ENCODE data around the gene LCP2.

LCP2 gene

DNA sequence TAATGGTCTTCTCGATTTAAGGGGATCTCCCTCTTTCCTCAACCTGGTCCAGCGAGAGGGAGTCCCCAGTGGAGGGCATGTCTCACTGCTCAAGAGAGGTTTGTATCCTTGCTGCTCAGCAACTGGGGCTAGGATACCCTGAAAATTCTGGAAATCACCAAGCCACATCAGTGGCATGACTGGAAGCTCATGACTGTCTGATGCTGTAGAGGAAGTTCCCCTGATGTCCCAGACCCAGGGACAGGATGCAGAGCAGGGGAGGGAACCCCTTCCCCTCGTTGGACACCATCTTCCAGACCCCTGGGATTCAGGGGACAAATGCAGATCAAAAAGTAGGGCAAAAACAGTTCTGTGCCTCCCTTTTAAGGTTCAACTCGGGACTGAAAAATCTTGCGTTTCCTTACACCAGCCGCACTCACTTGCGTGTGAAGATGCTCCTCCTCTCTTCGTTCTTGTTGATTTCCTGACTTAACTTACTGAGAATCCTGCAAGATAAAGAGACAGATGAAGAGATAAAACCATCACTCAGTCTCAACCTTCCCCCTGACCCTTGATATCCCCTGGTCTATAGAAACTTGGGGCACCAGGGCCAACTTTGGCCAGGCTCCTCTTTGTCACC lies 22.1 kb downstream of the LCP2 start:
- H3K36me3 Mint-ChIP-seq (ENCODE audit: low read depth): no peaks in the 10 kb centered on the region
- H3K4me1 Mint-ChIP-seq: peaks cover 14% of the 10 kb centered on the region
- H3K4me3 Mint-ChIP-seq: no peak overlapping the region
- no peak overlapping the region for H3K27ac Mint-ChIP-seq
- no peaks in the 10 kb centered on the region for H3K9me3 Mint-ChIP-seq
- TF ChIP-seq, protein P1, sequence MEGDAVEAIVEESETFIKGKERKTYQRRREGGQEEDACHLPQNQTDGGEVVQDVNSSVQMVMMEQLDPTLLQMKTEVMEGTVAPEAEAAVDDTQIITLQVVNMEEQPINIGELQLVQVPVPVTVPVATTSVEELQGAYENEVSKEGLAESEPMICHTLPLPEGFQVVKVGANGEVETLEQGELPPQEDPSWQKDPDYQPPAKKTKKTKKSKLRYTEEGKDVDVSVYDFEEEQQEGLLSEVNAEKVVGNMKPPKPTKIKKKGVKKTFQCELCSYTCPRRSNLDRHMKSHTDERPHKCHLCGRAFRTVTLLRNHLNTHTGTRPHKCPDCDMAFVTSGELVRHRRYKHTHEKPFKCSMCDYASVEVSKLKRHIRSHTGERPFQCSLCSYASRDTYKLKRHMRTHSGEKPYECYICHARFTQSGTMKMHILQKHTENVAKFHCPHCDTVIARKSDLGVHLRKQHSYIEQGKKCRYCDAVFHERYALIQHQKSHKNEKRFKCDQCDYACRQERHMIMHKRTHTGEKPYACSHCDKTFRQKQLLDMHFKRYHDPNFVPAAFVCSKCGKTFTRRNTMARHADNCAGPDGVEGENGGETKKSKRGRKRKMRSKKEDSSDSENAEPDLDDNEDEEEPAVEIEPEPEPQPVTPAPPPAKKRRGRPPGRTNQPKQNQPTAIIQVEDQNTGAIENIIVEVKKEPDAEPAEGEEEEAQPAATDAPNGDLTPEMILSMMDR (IDR thresholded peaks at IDR 0.05; ENCODE audit: unreplicated experiment in 3 of 3): no peak
- peaks cover 26% of the 10 kb centered on the region for H3K27me3 Mint-ChIP-seq (ENCODE audit: low read depth)

DNA sequence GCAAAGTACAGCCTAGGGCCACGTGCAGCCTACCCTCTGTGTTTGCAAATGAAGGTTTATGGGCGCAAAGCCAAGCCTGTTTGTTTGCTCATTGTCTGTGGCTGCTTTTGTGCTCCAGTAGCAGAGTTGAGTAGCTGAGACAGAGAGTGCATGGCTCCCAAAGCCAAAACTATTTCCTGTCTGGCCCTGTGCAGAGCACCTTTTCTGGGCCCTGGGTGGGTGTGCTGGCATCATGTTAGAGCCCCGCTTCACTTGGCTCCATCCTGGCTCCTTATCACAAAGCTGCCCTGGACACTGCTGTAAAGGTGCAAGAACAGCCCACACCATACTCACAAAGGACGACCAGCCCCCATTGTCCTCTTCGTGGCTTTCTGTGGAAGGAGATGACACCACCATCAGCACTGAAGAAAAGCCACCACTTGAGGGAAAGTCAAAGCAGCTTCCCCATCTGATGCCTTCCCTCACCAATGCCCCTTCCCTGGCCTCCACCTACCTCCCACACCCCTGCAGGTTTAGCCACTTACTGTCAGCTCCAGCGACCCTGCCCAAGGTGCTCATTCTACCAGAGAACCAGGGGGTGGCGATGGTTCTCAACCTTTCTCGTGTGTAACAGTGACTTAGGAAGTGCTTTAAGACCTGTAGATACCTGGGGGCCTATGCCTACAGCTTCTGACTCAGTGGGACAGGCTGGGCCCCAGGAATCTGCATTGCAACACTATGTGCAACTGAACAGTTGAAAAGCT lies 23.4 kb downstream of the LCP2 start:
- Mint-ChIP-seq H3K4me3 (no peak overlapping the region), H3K27me3 (ENCODE audit: low read depth) (peaks cover 26% of the 10 kb centered on the region), H3K9me3 (no peaks in the 10 kb centered on the region), H3K27ac (no peak overlapping the region), H3K36me3 (ENCODE audit: low read depth) (no peaks in the 10 kb centered on the region), H3K4me1 (peaks cover 14% of the 10 kb centered on the region)
- TF ChIP-seq, protein P1 (IDR thresholded peaks at IDR 0.05; ENCODE audit: unreplicated experiment in 3 of 3): peak in 1 of 3 experiments; percentile 26

DNA sequence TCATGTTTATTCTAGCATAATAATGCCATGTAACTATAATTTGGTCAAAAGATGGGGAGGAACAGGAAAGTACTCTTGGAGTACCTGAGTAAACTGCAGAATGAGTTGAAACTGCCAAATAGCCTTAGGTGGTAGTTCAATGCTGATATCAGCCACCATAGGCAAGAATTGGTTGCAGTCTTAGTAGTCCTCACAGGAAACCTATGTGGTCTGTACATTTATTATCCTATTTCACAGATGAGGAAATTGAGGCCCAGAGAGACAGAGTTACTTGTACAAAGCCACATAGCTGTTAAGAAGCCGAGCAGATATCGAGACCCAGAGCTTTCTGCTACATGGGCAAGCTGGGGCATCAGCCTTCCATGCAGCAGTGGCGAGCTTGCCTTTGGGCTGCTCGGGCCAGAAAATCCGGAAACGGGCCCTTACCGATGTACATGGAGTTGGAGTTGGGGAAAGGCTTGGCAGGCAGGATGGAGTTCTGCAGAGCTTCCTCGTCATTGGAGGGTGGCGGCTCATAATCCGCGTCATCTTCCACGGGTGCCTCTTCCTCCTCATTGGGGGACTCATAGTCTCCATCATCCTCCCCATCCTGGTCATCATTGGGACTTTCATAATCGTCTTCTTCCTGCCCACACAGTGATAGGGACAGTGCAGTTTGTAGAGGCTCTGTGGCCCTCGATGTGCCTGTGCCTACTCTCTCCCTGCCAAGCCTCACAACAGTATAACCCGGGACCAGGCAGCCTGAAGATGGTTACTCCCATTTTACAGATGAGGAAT lies 27.1 kb downstream of the LCP2 start:
- H3K36me3 Mint-ChIP-seq (ENCODE audit: low read depth): no peaks in the 10 kb centered on the region
- TF ChIP-seq, protein P1 (IDR thresholded peaks at IDR 0.05; ENCODE audit: unreplicated experiment in 3 of 3): no peak

DNA sequence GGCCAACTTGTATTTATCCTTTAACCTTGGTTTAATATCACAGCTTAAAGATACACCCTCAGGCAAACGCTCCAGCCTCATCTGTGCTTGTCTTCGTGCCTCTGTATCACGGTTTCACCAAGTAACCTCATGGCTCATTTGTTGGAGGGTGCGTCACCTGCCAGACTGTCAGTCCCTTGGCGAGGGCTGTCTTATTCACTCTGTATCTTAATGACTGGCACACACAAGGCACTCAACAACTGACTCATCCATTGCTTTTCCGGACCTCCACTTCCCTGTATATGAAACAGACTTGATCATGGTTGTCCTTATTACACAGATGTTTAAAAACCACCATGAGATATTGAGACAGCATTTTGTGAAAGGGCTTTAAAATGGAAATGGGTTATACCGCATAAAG lies 28.0 kb downstream of the LCP2 start:
- peak overlapping the region in 1 of 3 experiments; percentile 24 for H3K4me3 Mint-ChIP-seq
- peak overlapping the region in 1 of 3 experiments; percentile 35 for H3K27ac Mint-ChIP-seq
- H3K36me3 Mint-ChIP-seq (ENCODE audit: low read depth): no peaks in the 10 kb centered on the region
- H3K27me3 Mint-ChIP-seq (ENCODE audit: low read depth): peaks cover 36% of the 10 kb centered on the region
- peaks cover 43% of the 10 kb centered on the region for H3K4me1 Mint-ChIP-seq
- no peaks in the 10 kb centered on the region for H3K9me3 Mint-ChIP-seq
- TF ChIP-seq, protein P1 (IDR thresholded peaks at IDR 0.05; ENCODE audit: unreplicated experiment in 3 of 3): no peak

More for the DNA sequence above, 27.1 kb downstream of the LCP2 start:
- H3K9me3 Mint-ChIP-seq: no peaks in the 10 kb centered on the region
- peaks cover 35% of the 10 kb centered on the region for H3K27me3 Mint-ChIP-seq (ENCODE audit: low read depth)
- H3K4me3 Mint-ChIP-seq: no peak overlapping the region
- H3K4me1 Mint-ChIP-seq: peaks cover 41% of the 10 kb centered on the region
- H3K27ac Mint-ChIP-seq: no peak overlapping the region

DNA sequence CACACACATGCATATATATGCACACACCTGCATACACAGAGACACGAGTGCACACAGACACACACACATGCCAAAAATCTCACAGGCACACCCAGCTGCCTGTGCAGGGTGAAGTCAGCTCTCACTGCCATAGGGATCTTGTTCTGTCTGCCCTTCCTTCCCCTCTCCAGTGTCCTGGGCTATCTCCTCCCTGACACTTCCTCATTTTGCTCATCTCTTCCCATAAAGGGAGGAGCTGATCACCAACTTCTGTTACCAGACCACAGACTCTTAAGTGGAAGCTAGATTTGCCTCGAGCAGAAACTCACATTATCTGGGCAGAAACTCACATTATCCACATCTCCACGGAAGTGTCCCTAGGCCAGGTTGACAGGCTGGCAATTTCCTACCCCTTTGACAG lies 28.7 kb downstream of the LCP2 start:
- Mint-ChIP-seq H3K27me3 (ENCODE audit: low read depth) (peaks cover 31% of the 10 kb centered on the region), H3K9me3 (no peaks in the 10 kb centered on the region), H3K36me3 (ENCODE audit: low read depth) (no peaks in the 10 kb centered on the region), H3K4me1 (peaks cover 49% of the 10 kb centered on the region), H3K27ac (peak overlapping the region in 1 of 3 experiments; percentile 17), H3K4me3 (no peak overlapping the region)
- TF ChIP-seq, protein P1 (IDR thresholded peaks at IDR 0.05; ENCODE audit: unreplicated experiment in 3 of 3): no peak
